Measurements from ENCODE around the gene CDK5RAP2.
"Not testable (repeated sequence)": the region's sequence is repeated elsewhere in the genome, so short reads cannot be mapped to it uniquely, and the experiment has no call there.

CDK5RAP2 gene

DNA sequence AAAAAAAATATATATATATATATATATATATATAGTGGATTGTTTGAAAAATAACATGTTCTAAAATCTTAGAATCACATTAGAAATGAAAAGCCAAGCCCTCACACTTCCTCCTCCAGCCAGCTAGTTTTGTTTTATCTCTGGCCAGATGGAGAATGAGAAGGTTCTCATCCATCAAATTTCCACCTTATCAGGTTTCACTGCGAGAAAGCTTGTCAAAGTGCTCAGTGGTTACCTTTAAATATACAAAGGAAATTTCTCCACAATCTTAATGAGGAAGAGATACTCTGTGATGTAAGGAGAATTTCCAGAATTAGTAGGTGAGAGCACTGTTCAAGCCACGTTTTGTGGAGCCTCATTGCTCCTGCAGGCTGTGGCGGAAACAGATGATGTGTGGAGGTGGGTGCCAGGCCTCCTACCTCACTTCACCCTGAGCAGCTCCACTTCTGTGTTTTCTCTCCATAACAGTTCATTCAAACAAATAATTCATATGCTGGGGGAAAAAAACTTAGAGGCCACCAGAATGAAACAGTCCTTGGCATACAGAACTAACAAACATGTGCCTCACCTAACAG is 71.9 kb downstream of the CDK5RAP2 start:
- DNase-seq, result no peak

DNA sequence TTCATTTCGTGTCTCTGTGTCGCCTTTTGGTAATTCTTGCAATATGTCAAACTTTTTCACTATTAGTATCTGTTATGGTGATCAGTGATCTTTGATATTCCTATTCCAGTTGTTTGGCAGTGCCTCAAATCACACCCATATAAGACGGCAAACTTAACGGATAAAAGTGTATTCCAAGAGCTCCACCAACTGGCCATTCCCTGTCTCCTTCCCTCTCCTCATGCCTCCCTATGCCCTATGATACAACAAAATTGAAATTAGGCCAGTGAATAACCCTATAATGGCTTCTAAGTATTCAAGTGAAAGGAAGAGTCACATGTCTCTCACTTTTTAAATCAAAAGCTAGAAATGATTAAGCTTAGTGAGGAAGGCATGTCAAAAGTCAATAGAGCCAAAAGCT is 74.8 kb downstream of the CDK5RAP2 start:
- peak; percentile 21 for DNase-seq

DNA sequence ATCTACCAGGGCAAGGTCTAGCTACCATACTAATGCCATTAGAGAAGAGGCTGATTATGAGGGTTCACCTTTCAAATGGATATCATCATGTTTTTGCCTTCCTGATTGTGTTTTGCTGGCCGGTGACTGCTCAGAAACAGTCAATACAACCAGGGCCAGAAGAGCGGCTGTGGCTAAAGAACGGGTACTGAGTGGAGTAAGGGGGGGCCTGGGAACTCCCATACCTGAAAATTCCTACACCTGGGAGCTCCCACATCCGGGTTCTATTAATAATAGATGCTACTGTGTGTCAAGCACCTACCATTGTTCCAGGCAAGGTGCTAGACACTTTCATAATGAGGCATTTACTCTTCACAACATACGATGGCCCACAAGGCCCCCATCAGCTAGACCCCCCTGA is 79.2 kb downstream of the CDK5RAP2 start:
- DNase-seq, result no peak

GRCh38 chr9:120497865-120498264 is 82.1 kb downstream of the CDK5RAP2 start:
- DNase-seq, result not testable (repeated sequence)

- DNase-seq, result not testable (repeated sequence)
Measured at GRCh38 chr9:120496438-120496837, 83.5 kb downstream of the CDK5RAP2 start.

DNA sequence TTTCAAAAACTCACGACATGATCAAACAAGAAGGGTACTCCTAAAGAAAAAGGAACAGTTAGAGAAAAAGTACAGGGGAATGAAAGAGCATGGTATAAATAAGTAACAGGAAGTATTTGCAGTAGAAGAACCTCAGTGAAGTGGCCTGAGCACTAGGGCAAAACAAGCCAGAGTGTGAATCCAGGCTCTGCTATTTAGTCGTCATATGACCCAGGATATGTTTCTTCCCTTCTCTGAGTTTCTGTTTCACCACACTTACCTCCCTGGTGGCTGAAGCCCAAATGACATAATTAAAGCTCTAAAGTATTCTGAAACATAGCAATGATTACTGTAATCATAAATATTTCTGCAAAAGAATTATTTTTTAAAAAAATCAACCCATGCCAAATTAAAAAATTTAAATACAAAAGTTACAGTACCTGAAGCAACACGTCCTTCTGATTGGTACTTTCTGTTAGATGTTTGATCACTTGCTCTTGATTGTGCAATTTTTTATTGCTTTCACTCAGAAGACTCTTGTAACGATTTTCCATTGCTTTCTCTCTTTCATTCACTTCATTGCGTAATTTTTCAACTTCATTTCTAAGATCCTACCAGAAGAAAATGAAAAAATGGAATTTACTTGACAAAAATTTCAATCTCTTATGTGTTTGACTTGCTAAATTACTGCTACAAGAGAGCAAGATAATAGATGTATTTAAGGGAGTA is 88.9 kb downstream of the CDK5RAP2 start:
- DNase-seq, result peak; percentile 46

DNA sequence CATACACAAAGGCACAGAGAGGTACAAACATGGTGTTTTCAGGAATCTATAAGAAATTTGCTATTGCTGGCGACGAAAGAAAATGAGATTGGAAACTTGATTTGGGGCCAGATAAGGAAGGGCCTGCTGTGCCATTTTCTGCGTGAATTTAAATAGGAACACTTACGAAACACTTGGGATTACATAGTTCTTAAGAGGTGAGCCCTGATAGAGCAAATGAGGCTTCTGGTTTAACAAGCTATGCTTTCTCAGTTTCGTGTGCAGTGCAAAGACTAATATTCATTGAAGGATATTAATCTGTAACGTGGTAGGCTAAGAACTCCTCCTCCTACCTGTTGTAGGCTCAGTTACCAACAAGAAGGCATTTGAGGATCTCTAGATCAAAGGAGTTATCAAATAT is 93.1 kb downstream of the CDK5RAP2 start:
- DNase-seq, result no peak

DNA sequence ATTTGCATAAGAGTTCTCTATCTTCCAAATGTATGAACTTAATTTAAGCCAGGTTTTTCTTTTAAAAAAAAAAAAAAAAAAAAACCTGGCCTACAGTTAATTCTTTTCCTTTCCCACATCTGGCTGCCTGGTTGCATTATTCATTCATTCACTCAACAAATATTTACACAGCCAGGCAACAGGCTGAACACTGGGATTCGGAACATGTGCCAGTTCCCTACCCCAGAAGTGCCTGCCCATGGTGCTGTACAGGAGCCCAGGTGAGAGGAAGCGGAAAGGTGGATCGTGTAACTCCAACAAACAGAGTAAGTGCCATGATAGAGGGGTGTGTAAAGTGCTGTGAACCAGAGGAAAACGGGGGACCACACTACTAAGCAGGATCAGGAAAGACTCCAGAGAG is 93.6 kb downstream of the CDK5RAP2 start:
- no peak for DNase-seq

GRCh38 chr9:120485788-120486187 is 94.2 kb downstream of the CDK5RAP2 start:
- no peak for DNase-seq

- no peak for DNase-seq
Measured at GRCh38 chr9:120484162-120484561, 95.8 kb downstream of the CDK5RAP2 start.

GRCh38 chr9:120482424-120483186 is 97.4 kb downstream of the CDK5RAP2 start:
- no peak for DNase-seq

- DNase-seq, result no peak
Measured at GRCh38 chr9:120481846-120482245, 98.1 kb downstream of the CDK5RAP2 start.

DNA sequence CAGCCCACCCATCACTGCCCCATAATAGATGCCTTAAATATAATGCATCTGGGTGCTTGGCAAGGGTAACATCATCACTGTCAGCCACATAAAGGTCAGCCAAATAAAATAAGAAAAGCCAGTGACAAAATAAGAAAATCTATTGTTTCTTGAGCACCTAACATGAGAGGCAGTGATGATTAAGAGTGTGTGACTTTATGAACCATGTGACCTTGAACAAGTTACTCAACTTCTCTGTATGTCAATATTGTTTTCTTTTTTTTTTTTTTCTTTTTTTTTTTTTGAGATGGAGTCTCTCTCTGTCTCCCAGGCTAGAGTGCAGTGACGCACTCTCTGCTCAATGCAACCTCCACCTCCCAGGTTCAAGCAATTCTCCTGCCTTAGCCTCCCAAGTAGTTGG is 98.7 kb downstream of the CDK5RAP2 start:
- DNase-seq, result no peak

GRCh38 chr9:120480707-120481106 is 99.3 kb downstream of the CDK5RAP2 start:
- DNase-seq, result no peak

DNA sequence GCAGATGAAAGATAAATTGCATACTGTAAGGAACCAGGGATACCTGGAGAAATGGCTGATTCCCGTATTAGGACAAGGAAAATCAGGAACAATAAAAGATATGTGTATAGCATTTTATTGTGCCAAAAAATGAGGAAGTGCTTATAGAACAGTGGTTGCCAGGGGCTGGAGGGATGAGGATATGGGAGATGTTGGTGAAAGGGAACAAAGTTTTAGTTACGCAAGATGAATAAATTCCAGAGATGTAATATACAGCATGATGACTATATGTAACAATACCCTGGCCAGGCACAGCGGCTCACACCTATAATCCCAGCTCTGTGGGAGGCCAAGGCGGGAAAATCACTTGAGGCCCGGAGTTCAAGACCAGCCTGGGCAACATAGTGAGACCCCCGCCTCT is 101.8 kb downstream of the CDK5RAP2 start:
- DNase-seq, result no peak

DNA sequence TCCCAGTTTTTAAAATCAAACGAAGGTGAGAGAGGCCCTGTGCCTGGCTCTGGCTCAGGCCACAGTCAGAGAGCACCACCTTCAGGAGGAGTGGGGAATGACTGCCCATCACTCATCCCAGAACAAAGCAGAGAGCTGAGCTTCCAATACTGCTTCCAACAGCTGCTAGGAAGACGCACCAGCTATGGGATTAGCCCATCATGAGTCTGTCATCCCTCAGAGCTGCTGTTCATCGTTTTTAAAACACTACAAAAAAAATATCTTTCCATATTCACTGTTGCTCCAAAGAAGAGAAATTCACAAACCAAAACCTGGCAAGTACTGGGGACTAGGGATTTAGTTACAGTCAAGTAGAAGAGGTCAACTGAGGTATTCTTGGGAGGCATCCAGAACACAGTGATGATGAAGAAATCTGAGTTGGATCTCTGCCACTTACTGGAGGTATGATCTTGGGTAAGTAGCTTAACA is 102.4 kb downstream of the CDK5RAP2 start:
- DNase-seq, result peak; percentile 28

GRCh38 chr9:120475341-120475740 is 104.6 kb downstream of the CDK5RAP2 start:
- no peak for DNase-seq

DNA sequence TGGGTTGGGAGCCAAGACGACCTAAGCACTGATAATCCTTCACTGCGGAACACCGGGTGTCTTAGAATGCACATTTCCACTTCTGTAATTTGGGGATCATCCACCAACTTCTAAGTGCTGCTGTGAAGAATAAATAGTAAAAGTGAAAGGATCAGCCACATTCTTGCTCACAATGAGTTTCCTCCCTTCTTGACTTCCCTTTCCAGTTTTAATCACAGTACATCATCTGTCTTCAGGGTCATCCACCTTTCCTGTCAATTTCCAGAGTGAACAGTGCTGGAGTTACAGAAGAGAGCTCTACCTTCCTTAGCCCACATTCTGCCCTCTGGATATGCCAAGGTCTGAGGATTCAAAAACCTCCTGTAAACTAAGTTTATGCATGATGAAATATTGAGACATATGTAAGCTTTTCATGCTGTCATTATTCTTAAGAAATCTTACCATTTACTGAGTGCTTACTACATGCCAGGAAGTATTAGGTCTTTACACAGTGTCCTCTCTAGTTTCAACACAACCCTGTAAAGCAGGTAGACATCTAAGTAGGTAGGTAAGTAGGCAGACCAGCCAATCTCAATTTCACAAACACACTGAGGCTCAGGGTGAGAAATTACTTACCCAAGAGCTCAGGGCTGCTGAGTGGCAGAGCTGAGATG is 105.2 kb downstream of the CDK5RAP2 start:
- no peak for DNase-seq

- no peak for DNase-seq
Measured at GRCh38 chr9:120473608-120474007, 106.4 kb downstream of the CDK5RAP2 start.

GRCh38 chr9:120465685-120466407 is 114.1 kb downstream of the CDK5RAP2 start:
- DNase-seq, result no peak

DNA sequence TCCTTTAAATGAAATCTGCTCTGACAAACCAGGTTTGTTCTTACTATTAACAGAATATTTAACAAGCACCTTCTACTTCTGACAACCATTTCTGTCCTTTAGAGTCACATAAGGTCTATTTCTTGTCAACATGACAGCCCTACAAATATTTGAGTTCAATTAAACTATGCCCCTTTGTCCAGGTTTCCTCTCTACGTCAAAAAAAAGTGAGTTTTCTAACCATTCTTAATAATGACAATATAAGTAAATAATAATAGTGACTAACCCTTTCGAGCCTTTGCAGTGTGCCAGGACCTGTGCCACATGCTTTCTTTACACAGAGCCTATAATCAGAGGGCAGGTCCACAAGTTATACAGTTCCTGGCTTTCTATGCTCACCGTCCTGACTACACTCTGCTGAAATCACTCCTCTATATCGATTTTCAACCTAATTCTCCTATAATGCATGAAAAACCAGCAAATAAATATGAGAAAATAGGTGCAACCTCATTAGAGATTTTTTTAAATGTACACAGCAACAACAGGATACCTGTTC is 115.0 kb downstream of the CDK5RAP2 start:
- no peak for DNase-seq

DNA sequence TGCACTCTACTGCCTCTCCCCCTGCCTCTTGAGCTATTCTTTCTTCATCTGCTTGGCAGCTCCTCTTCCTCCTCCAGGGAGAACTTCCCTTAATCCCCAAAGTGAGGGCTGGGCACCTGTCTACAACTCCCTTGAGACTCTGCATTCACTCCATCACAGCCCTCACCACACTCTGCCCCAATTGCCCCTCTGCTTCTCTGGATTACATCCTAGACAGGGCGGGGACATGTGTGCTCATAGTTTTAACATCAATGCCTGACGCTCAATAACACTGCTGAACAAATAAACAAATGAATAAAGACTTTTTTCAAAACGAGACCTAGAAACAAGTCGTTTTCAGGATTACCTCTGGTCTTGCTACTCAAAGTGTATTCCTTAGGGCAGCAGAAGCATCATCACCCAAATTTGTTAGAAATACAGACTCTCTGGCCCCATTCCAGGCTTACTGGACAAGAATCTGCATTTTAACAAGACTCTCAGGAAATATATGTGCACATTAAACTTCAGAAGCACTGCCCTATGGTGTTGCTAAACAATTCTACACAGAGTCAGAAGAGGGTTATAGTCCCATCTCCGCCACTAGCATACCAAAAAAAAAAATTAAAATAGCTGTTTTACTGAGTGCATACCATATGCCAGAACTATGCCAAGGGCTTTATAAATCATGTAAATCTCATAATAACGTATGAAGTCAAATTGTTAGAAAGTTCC is 115.6 kb downstream of the CDK5RAP2 start:
- DNase-seq, result no peak

All from activated CD4-positive, alpha-beta T cell treated with anti-CD3 and anti-CD28 coated beads, Interleukin-10, Interleukin-2, amounts not matched to agents 100 ng/mL and 50 ng/mL, durations not matched to agents 16 hours and 8 hours (primary cell).